Caco-2 (cell line): ENCODE measurements around the gene ZNF3. TPM values are rescaled to one million over a fixed set of nuclear protein-coding genes. Genes with fewer than 3 reads are reported as not detected.

ENCODE experiments used
- BruUV-seq: library from RNA; stranded (reverse); fragments of 400-500 nt; replicated peaks from 2 replicates; lab custom pipeline; 2021; lab: Mats Ljungman, UMichigan
- CTCF ChIA-PET: fragments of 300-600 bp; sonication (Branson Sonifier 250); formaldehyde crosslinking; loops from one replicate; lab custom pipeline; 2022; ENCODE audit warnings: antibody characterized with exemption; lab: Charles Lee
- POLR2A ChIA-PET: fragments of 300-600 bp; sonication (Branson Sonifier 250); formaldehyde crosslinking; loops from one replicate; lab custom pipeline; 2022; ENCODE audit warnings: antibody characterized with exemption; lab: Charles Lee
- DNase-seq, 2 experiments: peaks; one replicate each; pipeline versions ENCODE4 v3.0.0 to v3.0.0-alpha.2; 2020 to 2022
- H3K27me3 ChIP-seq: replicated peaks from 2 replicates; pipeline ENCODE4 v1.6.0; 2011; ENCODE audit warnings: low read length; ENCODE audit not compliant: control insufficient read depth, insufficient read depth
- H3K36me3 ChIP-seq: 2 replicates; pipeline ENCODE4 v1.5.1; 2011; ENCODE audit warnings: low read length; ENCODE audit not compliant: control insufficient read depth, insufficient read depth
- H3K4me1 ChIP-seq: fragments of 250-450 bp; sonication (Bioruptor Pico); 2 replicates; pipeline ENCODE4 v1.5.1; 2020; ENCODE audit warnings: mild to moderate bottlenecking
- H3K4me3 ChIP-seq: 2 replicates; pipeline ENCODE4 v1.5.1; 2011; ENCODE audit warnings: low read depth, mild to moderate bottlenecking, control low read depth, low read length
- H3K9me3 ChIP-seq: fragments of 250-450 bp; sonication (Bioruptor Pico); 2 replicates; pipeline ENCODE4 v1.5.1; 2020; ENCODE audit warnings: mild to moderate bottlenecking, moderate library complexity
- H3K27ac Mint-ChIP-seq: one replicate; pipeline ENCODE4 v1.8.0; 2022; ENCODE audit warnings: mixed read lengths; ENCODE audit not compliant: unreplicated experiment
- H3K27me3 Mint-ChIP-seq: one replicate; pipeline ENCODE4 v1.8.0; 2022; ENCODE audit warnings: mixed read lengths; ENCODE audit not compliant: insufficient read depth, unreplicated experiment
- H3K36me3 Mint-ChIP-seq: one replicate; pipeline ENCODE4 v1.8.0; 2022; ENCODE audit warnings: mild to moderate bottlenecking, mixed read lengths; ENCODE audit not compliant: insufficient read depth, unreplicated experiment
- H3K4me1 Mint-ChIP-seq: one replicate; pipeline ENCODE4 v1.8.0; 2022; ENCODE audit warnings: low read depth, mixed read lengths; ENCODE audit not compliant: unreplicated experiment
- H3K4me3 Mint-ChIP-seq: one replicate; pipeline ENCODE4 v1.8.0; 2022; ENCODE audit warnings: mild to moderate bottlenecking, moderate library complexity, mixed read lengths; ENCODE audit not compliant: unreplicated experiment
- H3K9me3 Mint-ChIP-seq: one replicate; pipeline ENCODE4 v1.8.0; 2022; ENCODE audit warnings: mixed read lengths; ENCODE audit not compliant: unreplicated experiment
- intact Hi-C: fragments of 100-400 bp; cut with micrococcal nuclease; formaldehyde crosslinking; loops from one replicate; pipeline ENCODE4 v1.10.0; 2022; ENCODE audit not compliant: unreplicated experiment
- total RNA-seq: library from RNA; stranded (reverse); gene quantifications from 2 replicates; pipeline ENCODE4 v1.2.3, GENCODE V29; 2022
- TF ChIP-seq, protein P1 (sequence below), 2 experiments: fragments of 200-600 bp in 1 of 2; IDR thresholded peaks; 1 replicate in 1 of 2; 2 replicates in 1 of 2; pipeline versions ENCODE4 v1.5.1 to v1.8.0; 2011 to 2022; ENCODE audit warnings: antibody characterized with exemption in 1 of 2, control low read depth in 1 of 2, inconsistent platforms in 1 of 2, low read depth in 1 of 2, low read length in 1 of 2, mild to moderate bottlenecking in 1 of 2, moderate library complexity in 1 of 2; ENCODE audit not compliant: insufficient read depth in 1 of 2, severe bottlenecking in 1 of 2, unreplicated experiment in 1 of 2

ZNF3 gene
- total RNA-seq, 1 experiment from 2014 or later = 37.8 TPM

- H3K9me3 ChIP-seq = no peaks in the 10 kb centered on the region
- no peaks in the 10 kb centered on the region for H3K27me3 ChIP-seq
- peaks cover 10% of the 10 kb centered on the region for H3K4me1 ChIP-seq
- BruUV-seq = TSS peak; percentile 50
- ChIA-PET CTCF (interaction anchor here (0.7 kb wide), 1 partner anchor 12 kb away, joined by 3 read pairs; no protein-coding TSS in a partner anchor), POLR2A (no interaction called here)
- Mint-ChIP-seq H3K4me3 (peak overlapping the region; percentile 100), H3K27me3 (no peaks in the 10 kb centered on the region), H3K27ac (peak overlapping the region; percentile 100), H3K36me3 (peaks cover 34% of the 10 kb centered on the region), H3K9me3 (peaks cover 9% of the 10 kb centered on the region), H3K4me1 (peaks cover 20% of the 10 kb centered on the region)
- TF ChIP-seq, protein P1, sequence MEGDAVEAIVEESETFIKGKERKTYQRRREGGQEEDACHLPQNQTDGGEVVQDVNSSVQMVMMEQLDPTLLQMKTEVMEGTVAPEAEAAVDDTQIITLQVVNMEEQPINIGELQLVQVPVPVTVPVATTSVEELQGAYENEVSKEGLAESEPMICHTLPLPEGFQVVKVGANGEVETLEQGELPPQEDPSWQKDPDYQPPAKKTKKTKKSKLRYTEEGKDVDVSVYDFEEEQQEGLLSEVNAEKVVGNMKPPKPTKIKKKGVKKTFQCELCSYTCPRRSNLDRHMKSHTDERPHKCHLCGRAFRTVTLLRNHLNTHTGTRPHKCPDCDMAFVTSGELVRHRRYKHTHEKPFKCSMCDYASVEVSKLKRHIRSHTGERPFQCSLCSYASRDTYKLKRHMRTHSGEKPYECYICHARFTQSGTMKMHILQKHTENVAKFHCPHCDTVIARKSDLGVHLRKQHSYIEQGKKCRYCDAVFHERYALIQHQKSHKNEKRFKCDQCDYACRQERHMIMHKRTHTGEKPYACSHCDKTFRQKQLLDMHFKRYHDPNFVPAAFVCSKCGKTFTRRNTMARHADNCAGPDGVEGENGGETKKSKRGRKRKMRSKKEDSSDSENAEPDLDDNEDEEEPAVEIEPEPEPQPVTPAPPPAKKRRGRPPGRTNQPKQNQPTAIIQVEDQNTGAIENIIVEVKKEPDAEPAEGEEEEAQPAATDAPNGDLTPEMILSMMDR (IDR thresholded peaks at IDR 0.05; ENCODE audit: insufficient read depth in 1 of 2, low read depth in 1 of 2, low read length in 1 of 2, severe bottlenecking in 1 of 2, unreplicated experiment in 1 of 2) = no peak
- H3K4me3 ChIP-seq = peak overlapping the region; percentile 65
- no peak for DNase-seq
- no peaks in the 10 kb centered on the region for H3K36me3 ChIP-seq
- intact Hi-C loops = loop anchor here (1.0 kb wide), 1 partner anchor 9 kb away; no protein-coding TSS in a partner anchor
Measured at GRCh38 chr7:100118388-100119071, 37.0 kb upstream of the ZNF3 start.

DNA sequence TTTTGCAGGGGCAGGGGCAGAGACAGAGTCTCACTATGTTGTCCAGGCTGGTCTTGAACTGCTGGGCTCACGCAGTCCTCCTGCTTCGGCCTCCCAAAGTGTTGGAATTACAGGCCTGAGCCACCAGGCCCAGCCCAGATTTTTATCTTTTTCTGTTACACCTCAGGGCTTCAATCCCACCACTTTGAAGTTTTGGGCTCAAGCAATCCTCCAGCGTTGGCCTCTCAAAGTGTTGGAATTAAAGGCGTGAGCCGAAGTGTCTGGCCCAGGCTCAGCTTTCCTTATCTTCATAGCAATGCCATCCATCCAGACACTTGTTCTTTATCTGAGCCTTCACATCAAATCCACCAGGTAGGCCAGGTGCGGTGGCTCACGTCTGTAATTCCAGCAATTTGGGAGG, 33.5 kb upstream of the ZNF3 start:
- no peak overlapping the region for H3K4me3 ChIP-seq
- H3K27me3 ChIP-seq = no peaks in the 10 kb centered on the region
- TF ChIP-seq, protein P1 (IDR thresholded peaks at IDR 0.05; ENCODE audit: insufficient read depth in 1 of 2, low read depth in 1 of 2, low read length in 1 of 2, severe bottlenecking in 1 of 2, unreplicated experiment in 1 of 2) = no peak
- no TSS peak for BruUV-seq
- no peaks in the 10 kb centered on the region for H3K9me3 ChIP-seq
- Mint-ChIP-seq H3K9me3 (peaks cover 9% of the 10 kb centered on the region), H3K4me1 (peaks cover 13% of the 10 kb centered on the region), H3K4me3 (no peak overlapping the region), H3K27me3 (no peaks in the 10 kb centered on the region), H3K27ac (no peak overlapping the region), H3K36me3 (peaks cover 53% of the 10 kb centered on the region)
- CTCF ChIA-PET = interaction anchor here (0.7 kb wide), 2 partner anchors 18 to 735 kb away, joined by 3 to 4 read pairs; no protein-coding TSS in a partner anchor
- peaks cover 4% of the 10 kb centered on the region for H3K4me1 ChIP-seq
- DNase-seq = no peak
- POLR2A ChIA-PET = no interaction called here
- H3K36me3 ChIP-seq = no peaks in the 10 kb centered on the region; the same call in 1 of the 2 replicates
- intact Hi-C loops = no loop called here

DNA sequence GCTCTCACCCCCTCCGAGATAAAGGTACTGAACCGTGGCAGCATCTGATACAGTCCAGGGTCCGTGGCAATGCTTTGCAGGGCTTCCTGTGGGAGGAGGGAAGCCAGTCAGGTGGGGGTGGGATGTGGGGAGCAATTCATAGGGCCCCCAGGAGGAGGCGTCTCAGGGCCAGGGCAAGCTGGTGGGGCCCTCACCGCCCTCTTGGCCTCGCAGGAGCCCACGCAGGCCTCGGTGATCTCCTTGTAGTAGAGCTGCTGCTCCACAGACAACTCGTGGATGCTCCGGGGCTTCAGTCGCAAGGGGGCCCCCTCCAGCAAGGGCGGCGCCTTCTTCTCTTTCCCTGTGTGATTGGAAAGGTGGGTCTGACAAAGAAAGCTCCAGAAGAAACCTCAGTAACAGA, 30.4 kb upstream of the ZNF3 start:
- no peaks in the 10 kb centered on the region for H3K27me3 Mint-ChIP-seq
- H3K4me1 Mint-ChIP-seq = peaks cover 13% of the 10 kb centered on the region
- intact Hi-C loops = no loop called here
- peaks cover 60% of the 10 kb centered on the region for H3K36me3 Mint-ChIP-seq
- Histone ChIP-seq H3K4me3 (no peak overlapping the region), H3K4me1 (peaks cover 3% of the 10 kb centered on the region; the same call in 1 of the 2 replicates), H3K36me3 (peaks cover 2% of the 10 kb centered on the region; the same call in 1 of the 2 replicates), H3K9me3 (no peaks in the 10 kb centered on the region), H3K27me3 (no peaks in the 10 kb centered on the region)
- TF ChIP-seq, protein P1 (IDR thresholded peaks at IDR 0.05; ENCODE audit: insufficient read depth in 1 of 2, low read depth in 1 of 2, low read length in 1 of 2, severe bottlenecking in 1 of 2, unreplicated experiment in 1 of 2) = peak in 1 of 2 experiments; percentile 16
- H3K4me3 Mint-ChIP-seq = no peak overlapping the region
- BruUV-seq = no TSS peak
- ChIA-PET CTCF (interaction anchor here (1.3 kb wide), 1 partner anchor 19 kb away, joined by 3 read pairs; no protein-coding TSS in a partner anchor), POLR2A (interaction anchor here (1.3 kb wide), 1 partner anchor 10 kb away, joined by 4 read pairs; the partner anchor contains the start of genes AP4M1 and MCM7)
- no peak for DNase-seq
- H3K27ac Mint-ChIP-seq = no peak overlapping the region
- peaks cover 9% of the 10 kb centered on the region for H3K9me3 Mint-ChIP-seq
